Kidney tubule cell (primary cell): ENCODE measurements around the gene NOTCH4.

Source experiments
- DNase-seq: peaks from one replicate; pipeline ENCODE4 v3.0.0-alpha.2; 2018; ENCODE audit warnings: low spot score

Gene NOTCH4

GRCh38 chr6:32163559-32164258 lies 60.2 kb downstream of the NOTCH4 start:
- no peak for DNase-seq

GRCh38 chr6:32158052-32158451 lies 65.8 kb downstream of the NOTCH4 start:
- no peak for DNase-seq

- DNase-seq: no peak
Measured at GRCh38 chr6:32156891-32157290, 67.0 kb downstream of the NOTCH4 start.

GRCh38 chr6:32154514-32155161 lies 69.2 kb downstream of the NOTCH4 start:
- DNase-seq: peak; percentile 73

- DNase-seq: peak; percentile 85
Measured at GRCh38 chr6:32153564-32154513, 70.0 kb downstream of the NOTCH4 start, which contains the start of gene PPT2. Gene PPT2 (plus strand): TSS chr6:32154141. CDS start chr6:32154595, 454 bp downstream.

- peak; percentile 31 for DNase-seq
Measured at GRCh38 chr6:32152769-32153563, 70.9 kb downstream of the NOTCH4 start.

- DNase-seq: no peak
Measured at GRCh38 chr6:32151863-32152768, 71.8 kb downstream of the NOTCH4 start, which contains the start of gene PRRT1. Gene PRRT1 (minus strand): TSS chr6:32151939. CDS start chr6:32151827, 112 bp downstream.

- no peak for DNase-seq
Measured at GRCh38 chr6:32151181-32151862, 72.5 kb downstream of the NOTCH4 start.

GRCh38 chr6:32149932-32150870 lies 73.7 kb downstream of the NOTCH4 start:
- DNase-seq: no peak

- no peak for DNase-seq
Measured at GRCh38 chr6:32149092-32149755, 74.6 kb downstream of the NOTCH4 start.

- DNase-seq: peak; percentile 26
Measured at GRCh38 chr6:32148289-32149091, 75.4 kb downstream of the NOTCH4 start.

GRCh38 chr6:32147401-32148132 lies 76.3 kb downstream of the NOTCH4 start:
- no peak for DNase-seq

- DNase-seq: no peak
Measured at GRCh38 chr6:32146687-32147086, 77.2 kb downstream of the NOTCH4 start.

- DNase-seq: peak; percentile 21
Measured at GRCh38 chr6:32146287-32146686, 77.6 kb downstream of the NOTCH4 start.
